Peyer's patch (tissue), 4 donors: ENCODE measurements around the gene STMN3. TPM values are rescaled to one million over a fixed set of nuclear protein-coding genes. Genes with fewer than 3 reads are reported as not detected.
A peak's percentile ranks its signal among the peaks of the same experiment; 100 is the strongest.

Experiments used
- DNase-seq, 3 donors: peaks; one replicate each; pipeline ENCODE4 v3.0.0-alpha.2; 2017 to 2019
- H3K27ac ChIP-seq, 4 donors: fragments of 200-600 bp; sonication (generic); one replicate each; pipeline ENCODE4 v1.5.1; 2016 to 2019
- H3K27me3 ChIP-seq, 2 donors: fragments of 200-600 bp; sonication (generic); one replicate each; pipeline ENCODE4 v1.5.1; 2019
- H3K36me3 ChIP-seq, 3 donors: fragments of 200-600 bp; sonication (generic); one replicate each; pipeline ENCODE4 v1.5.1; 2016 to 2019
- H3K4me1 ChIP-seq, 4 donors: fragments of 200-600 bp; sonication (generic); one replicate each; pipeline ENCODE4 v1.5.1; 2016 to 2019
- H3K4me3 ChIP-seq, 4 donors: fragments of 200-600 bp; sonication (generic); 1 replicate in 3 of 4; 2 replicates in 1 of 4; pipeline ENCODE4 v1.5.1; 2016 to 2019; ENCODE audit warnings: mild to moderate bottlenecking in 1 of 4
- H3K9me3 ChIP-seq, 4 donors: fragments of 200-600 bp; sonication (generic); one replicate each; pipeline ENCODE4 v1.5.1; 2016 to 2019; ENCODE audit warnings: mild to moderate bottlenecking in 1 of 4
- POLR2A ChIP-seq, 2 donors: fragments of 450-650 bp; IDR thresholded peaks; one replicate each; pipeline ENCODE4 v1.5.1; 2017; ENCODE audit warnings: antibody characterized with exemption in 2 of 2, mild to moderate bottlenecking in 2 of 2, moderate library complexity in 2 of 2
- total RNA-seq, 4 donors: library from RNA; depleted of rRNA; stranded (reverse); fragments of >200 nt; gene quantifications; one replicate each; pipeline ENCODE4 v1.1.0, GENCODE V29; 2016
- TF ChIP-seq, protein P1 (sequence below), 6 experiments: fragments of 450-650 bp in 4 of 6; fragments of 200-600 bp in 2 of 6; sonication (generic) in 1 of 6; IDR thresholded peaks; one replicate each; pipeline ENCODE4 v1.5.1; 2017 to 2019; ENCODE audit warnings: antibody characterized with exemption in 6 of 6, mild to moderate bottlenecking in 3 of 6, moderate library complexity in 1 of 6

Gene STMN3
- total RNA-seq, 4 donors from 2014 or later: 3.4 to 23.1 (median 5.6) TPM

DNA sequence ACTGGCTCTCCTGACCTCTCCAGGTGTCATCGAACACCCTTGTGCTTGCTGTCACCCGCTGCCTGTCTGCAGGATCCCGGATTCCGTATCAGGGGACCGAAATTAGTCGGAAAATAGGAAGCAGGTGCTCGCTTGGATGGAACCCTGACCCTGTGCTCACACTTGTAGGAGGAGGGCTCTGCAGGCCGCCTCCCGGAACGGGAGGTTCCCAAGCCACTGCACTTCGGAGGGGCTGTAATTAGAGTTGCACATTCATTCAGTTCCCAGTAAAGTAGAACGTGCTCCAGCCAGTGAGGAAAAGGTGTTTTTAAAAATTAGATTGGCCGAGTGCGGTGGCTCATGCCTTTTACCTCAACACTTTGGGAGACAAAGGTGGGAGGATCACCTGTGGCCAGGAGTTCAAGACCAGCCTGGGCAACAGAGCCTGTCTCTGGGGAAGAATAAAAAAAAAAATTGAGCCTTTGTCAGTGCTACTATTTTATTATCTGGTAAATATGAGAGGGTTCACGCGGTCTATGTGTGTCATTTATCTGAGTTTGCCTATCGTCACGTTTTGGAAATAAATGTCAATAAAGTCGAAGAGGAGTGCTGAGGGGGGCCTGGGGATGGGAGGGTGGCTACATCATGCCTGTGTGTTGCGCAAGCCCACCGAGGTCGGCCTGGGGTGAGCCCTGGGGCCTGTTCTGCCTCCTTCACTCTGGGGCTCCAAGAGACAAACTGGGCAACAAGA is 24.8 kb downstream of the STMN3 start:
- Histone ChIP-seq H3K27me3 (no peaks in the 10 kb centered on the region), H3K4me3 (peak overlapping the region; percentile 92 to 100 (median 98)), H3K9me3 (no peaks in the 10 kb centered on the region), H3K4me1 (peaks cover 0 to 17% (median 3%) of the 10 kb centered on the region in 4 donors), H3K27ac (peak overlapping the region; percentile 96 to 99 (median 98)), H3K36me3 (no peaks in the 10 kb centered on the region)
- DNase-seq: peak; percentile 48 to 81 (median 76)
- TF ChIP-seq POLR2A (IDR thresholded peaks at IDR 0.05): peak in 1 of 2 donors; percentile 44
- TF ChIP-seq, protein P1, sequence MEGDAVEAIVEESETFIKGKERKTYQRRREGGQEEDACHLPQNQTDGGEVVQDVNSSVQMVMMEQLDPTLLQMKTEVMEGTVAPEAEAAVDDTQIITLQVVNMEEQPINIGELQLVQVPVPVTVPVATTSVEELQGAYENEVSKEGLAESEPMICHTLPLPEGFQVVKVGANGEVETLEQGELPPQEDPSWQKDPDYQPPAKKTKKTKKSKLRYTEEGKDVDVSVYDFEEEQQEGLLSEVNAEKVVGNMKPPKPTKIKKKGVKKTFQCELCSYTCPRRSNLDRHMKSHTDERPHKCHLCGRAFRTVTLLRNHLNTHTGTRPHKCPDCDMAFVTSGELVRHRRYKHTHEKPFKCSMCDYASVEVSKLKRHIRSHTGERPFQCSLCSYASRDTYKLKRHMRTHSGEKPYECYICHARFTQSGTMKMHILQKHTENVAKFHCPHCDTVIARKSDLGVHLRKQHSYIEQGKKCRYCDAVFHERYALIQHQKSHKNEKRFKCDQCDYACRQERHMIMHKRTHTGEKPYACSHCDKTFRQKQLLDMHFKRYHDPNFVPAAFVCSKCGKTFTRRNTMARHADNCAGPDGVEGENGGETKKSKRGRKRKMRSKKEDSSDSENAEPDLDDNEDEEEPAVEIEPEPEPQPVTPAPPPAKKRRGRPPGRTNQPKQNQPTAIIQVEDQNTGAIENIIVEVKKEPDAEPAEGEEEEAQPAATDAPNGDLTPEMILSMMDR (IDR thresholded peaks at IDR 0.05): no peak

DNA sequence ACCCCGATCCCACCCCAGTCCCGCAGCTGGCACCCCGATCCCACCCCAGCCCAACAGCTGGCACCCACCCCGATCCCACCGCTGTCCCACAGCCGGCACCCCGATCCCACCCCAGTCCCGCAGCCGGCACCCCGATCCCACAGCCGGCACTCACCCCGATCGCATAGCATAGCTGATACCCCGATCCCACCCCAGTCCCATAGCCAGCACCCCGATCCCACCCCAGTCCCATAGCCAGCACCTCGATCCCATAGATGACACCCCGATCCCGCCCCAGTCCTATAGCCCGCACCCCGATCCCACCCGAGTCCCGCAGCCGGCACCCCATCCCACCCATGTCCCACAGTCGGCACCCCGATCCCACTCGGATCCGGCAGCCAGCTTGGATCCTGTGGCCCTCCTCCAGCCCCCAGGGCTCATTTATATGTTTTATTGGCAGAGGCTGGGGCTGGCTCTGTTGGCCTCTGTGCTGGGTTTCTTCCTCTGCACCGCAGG is 25.4 kb downstream of the STMN3 start:
- Histone ChIP-seq H3K27ac (peak overlapping the region; percentile 96 to 99 (median 98)), H3K9me3 (no peaks in the 10 kb centered on the region), H3K4me3 (peak overlapping the region; percentile 92 to 100 (median 98)), H3K27me3 (no peaks in the 10 kb centered on the region), H3K4me1 (peaks cover 0 to 17% (median 3%) of the 10 kb centered on the region in 4 donors), H3K36me3 (no peaks in the 10 kb centered on the region)
- TF ChIP-seq, protein P1 (IDR thresholded peaks at IDR 0.05): no peak
- no peak for TF ChIP-seq POLR2A (IDR thresholded peaks at IDR 0.05)
- DNase-seq: no peak

DNA sequence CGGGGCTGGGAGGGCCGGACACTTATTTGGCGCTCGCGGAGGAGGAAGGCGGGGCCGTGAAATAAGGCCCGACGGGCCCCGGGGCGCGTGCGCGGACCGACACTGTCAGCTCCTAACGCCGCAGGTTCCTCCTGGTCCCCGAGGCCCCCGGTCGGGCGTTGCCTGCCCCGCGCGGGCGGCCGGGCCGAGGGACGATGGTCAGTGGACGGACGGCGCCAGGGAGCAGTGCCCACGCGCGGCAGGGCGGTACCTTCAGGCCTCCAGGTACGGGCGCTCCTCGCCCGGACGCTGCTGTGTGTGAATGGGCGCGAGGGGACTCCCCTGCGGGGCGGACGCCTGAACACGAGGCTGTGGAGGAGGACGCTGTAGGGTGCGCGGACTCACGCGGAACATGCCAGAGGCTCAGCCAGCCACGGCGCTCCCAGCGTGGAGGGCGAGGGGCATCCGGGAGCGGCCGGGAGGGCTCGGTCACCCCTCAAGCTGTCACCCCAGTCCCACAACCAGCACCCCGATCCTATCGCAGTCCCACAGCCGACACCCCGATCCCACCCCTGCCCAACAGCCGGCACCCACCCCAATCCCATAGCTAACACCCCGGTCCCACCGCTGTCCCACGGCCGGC is 26.0 kb downstream of the STMN3 start:
- H3K27me3 ChIP-seq: no peaks in the 10 kb centered on the region
- peak; percentile 93 to 97 (median 96) for DNase-seq
- TF ChIP-seq POLR2A (IDR thresholded peaks at IDR 0.05): peak; percentile 65 to 86
- TF ChIP-seq, protein P1 (IDR thresholded peaks at IDR 0.05): peak in 1 of 6 experiments; percentile 7
- H3K9me3 ChIP-seq: no peaks in the 10 kb centered on the region
- no peaks in the 10 kb centered on the region for H3K36me3 ChIP-seq
- peak overlapping the region; percentile 92 to 100 (median 98) for H3K4me3 ChIP-seq
- H3K27ac ChIP-seq: peak overlapping the region; percentile 96 to 99 (median 98)
- peaks cover 0 to 17% (median 3%) of the 10 kb centered on the region in 4 donors for H3K4me1 ChIP-seq

DNA sequence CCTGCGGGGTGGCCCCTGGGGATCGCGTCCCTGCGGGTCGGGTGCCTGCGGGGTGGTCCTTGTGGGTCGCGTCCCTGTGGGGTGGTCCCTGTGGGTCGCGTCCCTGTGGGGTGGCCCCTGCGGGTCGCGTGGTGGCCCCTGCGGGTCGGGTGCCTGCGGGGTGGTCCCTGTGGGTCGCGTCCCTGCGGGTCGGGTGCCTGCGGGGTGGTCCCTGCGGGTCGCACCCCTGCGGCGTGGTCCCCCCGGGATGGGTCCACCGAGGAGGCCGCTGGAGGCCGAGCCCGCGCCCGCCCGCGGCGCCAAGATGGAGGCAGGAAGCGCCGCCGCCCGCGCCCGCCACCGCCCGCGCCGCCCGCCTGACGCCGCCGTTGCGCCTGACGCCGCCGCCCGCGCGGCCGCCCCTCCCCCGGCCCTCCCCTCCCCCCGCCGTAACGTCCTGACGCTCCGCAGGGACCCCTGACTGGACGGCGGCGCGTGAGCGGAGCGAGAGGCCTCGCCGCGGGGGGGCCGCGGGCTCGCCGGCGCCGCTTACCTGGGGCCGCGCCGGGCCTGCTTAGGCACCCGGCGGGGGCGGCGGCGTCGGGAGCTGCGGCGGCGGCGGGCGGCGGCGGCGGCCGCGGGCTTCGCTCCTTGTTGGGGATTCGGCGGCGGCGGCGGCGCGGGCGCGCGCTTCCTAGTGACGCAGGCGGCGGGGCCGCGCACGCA is 26.6 kb downstream of the STMN3 start, which contains the start of gene GMEB2:
Gene GMEB2, minus strand, starts transcription at position 678 of the 705 bp plus-strand sequence. CDS start 7,704 bp downstream, outside the sequence.
- peaks cover 0 to 17% (median 3%) of the 10 kb centered on the region in 4 donors for H3K4me1 ChIP-seq
- H3K4me3 ChIP-seq: peak within 1 kb of the TSS; percentile 92 to 100 (median 98)
- no peaks in the 10 kb centered on the region for H3K9me3 ChIP-seq
- H3K36me3 ChIP-seq: no peaks in the 10 kb centered on the region
- TF ChIP-seq, protein P1 (IDR thresholded peaks at IDR 0.05): no peak
- TF ChIP-seq POLR2A (IDR thresholded peaks at IDR 0.05): peak; percentile 34 to 64
- DNase-seq: peak; percentile 61 to 92 (median 87)
- peak within 1 kb of the TSS; percentile 96 to 99 (median 98) for H3K27ac ChIP-seq
- no peaks in the 10 kb centered on the region for H3K27me3 ChIP-seq

DNA sequence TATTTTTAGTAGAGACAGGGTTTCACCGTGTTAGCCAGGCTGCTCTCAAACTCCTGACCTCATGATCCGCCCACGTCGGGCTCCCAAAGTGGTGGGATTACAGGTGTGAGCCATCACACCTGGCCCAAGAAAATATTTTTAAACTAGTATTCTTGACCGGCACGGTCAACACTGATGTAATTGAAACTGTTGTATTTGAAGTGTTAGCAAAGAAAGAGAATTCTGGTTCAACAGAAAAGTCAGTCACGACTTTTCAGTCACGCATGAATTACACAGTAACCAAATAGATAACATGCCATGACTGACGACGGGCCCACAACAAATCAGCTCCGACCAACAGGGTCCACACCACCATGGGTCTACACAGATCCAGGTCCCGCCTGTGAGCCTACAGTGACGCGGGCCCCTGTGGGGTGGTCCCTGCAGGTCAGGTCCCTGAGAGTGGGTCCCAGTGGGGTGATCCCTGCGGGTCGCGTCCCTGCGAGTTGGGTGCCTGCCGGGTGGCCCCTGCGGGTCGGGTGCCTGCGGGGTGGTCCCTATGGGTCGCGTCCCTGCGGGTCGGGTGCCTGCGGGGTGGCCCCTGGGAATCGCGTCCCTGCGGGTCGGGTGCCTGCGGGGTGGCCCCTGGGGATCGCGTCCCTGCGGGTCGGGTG is 27.3 kb downstream of the STMN3 start:
- Histone ChIP-seq H3K4me1 (peaks cover 0 to 17% (median 3%) of the 10 kb centered on the region in 4 donors), H3K27ac (peak overlapping the region; percentile 96 to 99 (median 98)), H3K9me3 (no peaks in the 10 kb centered on the region), H3K27me3 (no peaks in the 10 kb centered on the region), H3K36me3 (no peaks in the 10 kb centered on the region), H3K4me3 (peak overlapping the region; percentile 92 to 100 (median 98))
- no peak for TF ChIP-seq POLR2A (IDR thresholded peaks at IDR 0.05)
- TF ChIP-seq, protein P1 (IDR thresholded peaks at IDR 0.05): no peak
- no peak for DNase-seq
